ENCODE results near the gene CYSTM1.

The CYSTM1 gene

DNA sequence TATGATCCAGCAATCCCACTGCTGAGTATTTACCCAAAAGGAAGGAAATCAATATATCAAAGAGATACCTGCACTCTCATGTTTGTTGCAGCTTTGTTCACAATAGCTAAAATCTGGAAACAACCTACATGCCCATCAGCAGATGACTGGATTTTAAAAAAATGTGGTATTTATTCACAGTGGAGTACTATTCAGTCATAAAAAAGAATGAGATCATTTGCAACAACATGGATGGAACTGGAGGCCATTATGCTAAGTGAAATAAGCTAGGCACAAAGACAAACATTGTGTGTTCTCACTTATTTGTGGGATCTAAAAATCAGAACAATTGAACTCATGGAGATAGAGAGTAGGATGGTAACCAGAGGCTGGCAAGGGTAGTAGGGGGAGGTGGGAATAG is 33.1 kb downstream of the CYSTM1 start:
- no peak for DNase-seq (ENCODE audit: low read depth in 3 of 3)

DNA sequence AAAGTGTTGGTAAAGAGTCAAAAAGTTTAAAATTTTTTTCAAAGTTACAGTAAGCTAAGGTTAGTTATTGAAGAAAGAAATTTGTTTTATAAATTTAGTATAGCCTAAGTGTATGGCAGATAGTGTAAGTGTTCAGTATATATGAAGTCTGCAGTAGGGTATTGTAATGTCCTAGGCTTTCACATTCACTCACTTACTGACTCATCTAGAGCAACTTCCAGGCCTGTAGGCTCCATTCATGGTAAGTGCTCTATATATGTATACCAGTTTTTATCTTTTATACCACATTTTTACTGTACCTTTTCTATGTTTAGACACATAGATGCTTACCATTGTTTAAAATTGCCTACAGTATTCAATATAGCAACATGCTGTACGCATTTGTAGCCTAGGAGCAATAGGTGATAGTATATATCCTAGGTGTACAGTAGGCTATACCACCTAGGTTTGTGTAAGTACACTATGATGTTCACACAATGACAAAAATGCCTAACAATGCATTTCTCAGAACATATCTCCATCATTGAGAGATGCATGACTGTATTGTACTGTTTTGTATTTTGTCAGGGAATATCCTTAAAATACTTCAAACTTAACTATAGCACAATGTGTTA is 38.5 kb downstream of the CYSTM1 start:
- DNase-seq (ENCODE audit: low read depth in 3 of 3) = no peak

DNA sequence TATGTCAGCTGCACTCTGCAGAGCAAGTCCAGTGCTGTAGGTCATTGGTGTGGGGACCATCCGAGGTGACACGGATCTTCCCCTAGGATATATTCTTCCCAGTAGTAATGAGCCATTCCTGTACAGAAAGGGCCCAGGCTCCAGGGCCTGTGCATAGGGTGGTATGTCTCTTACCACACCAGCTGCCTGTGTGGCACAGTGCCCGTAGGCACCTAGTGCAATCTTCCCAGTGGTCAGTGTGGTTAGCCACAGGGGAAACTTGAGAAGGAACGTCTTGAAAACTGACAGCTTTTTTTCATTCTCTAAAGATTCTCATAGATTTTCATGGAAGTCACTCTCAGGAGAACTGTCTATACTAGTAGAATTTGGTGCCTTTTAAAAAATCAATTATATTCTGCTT is 39.8 kb downstream of the CYSTM1 start:
- no peak for DNase-seq (ENCODE audit: low read depth in 3 of 3)

DNA sequence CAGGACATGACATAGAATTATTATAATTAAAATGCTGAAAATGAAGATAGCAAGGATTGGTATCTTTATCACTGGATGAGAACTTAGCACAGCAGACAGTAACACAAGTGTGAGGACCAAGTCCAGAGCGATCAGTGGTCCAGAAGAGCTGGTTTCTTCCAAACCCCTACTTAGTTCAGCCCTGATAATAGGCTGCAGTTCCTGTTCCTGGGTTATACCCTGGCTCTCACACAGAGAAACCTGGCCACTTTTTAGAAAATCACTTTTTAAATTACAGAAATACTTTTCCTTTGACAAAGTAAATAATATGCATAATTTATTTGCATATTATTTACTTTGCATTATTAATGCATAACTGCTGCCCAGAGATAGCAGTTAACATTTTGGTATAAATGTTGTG is 40.3 kb downstream of the CYSTM1 start:
- DNase-seq (ENCODE audit: low read depth in 3 of 3) = no peak

DNA sequence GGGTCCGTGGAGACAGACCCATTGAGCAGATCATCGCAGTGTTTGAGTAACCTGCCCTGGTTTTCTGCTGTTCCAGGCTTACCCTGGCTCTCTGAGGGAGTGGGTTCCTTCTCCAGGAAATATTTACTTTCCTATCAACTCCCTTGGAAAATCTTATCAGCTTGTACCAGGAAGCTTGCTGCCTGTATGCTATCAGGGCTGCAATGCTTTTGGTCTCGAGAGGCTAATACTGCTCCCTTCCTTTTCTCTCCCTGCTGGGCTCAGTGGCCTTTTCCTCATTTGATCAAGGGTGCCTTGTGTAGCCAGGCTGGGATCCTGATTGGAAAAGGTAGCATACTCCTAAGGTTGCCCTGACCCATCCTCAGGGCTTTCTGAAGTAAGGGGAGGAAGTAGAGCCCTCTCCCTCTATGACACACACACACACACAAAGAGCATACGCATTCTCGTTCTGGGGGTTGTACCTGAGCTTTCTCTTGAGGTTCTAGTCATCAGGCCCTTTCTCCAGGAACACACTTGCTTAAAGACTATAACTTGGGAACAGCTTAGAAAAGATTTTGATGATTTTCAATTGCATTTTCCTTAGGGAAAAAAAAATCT is 41.6 kb downstream of the CYSTM1 start:
- no peak for DNase-seq (ENCODE audit: low read depth in 3 of 3)

DNA sequence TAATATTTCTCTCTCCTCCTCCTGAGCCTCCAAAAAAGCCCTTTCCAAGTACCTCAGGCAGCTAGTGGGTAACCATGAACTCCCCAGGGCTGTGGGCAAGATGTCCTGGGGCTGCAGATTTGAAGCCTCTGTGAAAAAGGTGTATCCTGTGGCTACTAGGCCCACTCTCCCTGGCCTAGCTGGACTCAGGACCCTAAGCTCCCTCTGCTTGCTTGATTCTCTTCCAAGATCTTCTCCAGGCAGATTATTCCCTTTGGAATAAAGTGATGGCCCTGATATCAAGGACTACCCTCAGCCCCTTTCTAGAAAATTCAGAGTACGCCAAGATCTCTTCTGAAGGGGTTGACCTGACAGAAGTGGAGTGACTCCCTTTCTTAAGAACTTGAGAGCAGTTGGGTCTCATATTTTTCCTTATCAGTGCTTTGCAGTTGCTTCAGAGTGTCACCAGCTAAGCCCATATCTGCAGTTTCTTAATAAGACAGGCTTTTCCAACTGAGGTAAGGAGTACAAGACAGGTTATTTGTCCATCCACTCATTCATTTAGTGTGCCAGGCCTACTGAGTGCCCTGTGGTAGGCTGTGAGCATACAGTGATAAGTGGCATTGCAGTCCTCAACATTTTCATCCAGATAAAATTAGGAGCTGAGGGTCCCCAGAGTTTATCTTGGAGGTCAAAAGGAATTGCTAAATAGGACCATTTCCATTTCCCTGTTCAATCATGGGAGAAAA is 42.5 kb downstream of the CYSTM1 start:
- DNase-seq (ENCODE audit: low read depth in 3 of 3) = no peak

DNA sequence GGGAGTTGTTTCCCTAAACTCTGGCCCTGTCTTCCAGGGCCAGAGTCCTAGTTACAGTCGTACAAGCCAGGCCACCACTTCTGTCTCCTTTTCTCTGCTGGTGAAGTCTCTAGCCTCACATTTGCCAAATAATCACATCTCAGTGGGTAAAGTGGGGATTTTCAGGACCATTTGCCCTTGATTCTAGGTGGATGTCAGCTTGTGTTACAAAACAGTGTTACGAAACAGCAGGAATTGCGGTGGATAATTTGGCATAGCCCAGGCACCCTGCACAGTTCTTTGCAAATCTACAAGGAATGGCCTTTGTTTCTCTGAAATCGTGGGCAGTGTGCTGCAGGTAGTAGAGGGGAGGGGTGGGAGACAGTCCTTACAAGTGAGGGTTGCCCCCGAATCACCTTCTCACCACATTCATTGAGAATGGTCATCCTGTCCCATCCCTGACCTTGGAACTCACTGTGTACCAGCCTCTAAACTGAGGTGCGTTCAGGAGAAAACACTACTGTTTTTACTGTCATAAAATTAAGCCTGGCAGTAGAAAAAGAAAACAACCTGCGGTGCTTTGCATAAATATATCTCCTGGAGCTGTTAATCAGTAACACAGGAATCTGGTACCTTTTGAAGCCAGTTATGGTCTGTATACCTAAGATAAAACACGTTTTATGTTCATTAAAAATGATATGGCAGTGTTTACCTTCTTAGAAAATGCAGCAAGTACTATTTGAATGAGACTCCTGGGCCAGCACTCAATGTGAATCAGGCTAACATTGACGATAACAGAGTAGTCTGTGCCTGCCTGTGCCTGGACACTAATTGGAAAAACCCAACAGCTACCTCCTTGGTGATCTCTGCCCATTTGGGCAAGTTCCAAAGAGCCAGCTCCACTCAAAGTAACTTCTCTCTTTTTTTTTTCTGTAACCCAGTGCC is 44.3 kb downstream of the CYSTM1 start:
- no peak for DNase-seq (ENCODE audit: low read depth in 3 of 3)

DNA sequence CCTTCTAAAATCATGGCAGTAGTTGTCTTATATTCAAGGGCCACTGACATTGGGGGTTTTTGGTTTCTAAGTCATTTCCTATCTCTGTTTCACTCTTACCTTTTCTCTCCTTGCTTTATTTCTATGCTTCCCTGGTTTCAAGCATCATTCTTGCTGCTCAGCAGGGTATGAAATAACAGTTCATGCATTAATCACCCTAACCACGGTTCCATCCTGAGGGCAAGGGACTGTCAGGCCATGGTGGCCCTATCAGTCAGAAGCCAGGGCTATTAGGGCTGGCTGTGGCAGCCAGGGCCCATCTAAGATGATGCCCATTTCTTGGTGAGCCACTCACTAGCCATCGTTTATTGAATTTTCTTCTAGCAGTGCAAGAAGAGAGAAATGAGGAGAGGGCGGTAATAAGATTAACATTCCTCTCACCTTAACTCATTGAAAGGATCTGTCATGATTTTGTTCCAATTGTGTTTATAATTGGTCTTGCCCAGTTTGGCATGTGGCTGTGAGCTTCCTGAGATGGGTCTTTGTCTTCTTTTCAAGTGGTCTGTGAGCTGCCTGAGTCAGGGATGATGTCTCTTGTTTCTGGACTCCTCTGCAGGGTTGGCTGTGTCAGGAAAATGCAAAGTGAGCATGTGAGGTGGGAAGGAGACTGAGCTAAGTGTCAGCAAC is 45.2 kb downstream of the CYSTM1 start:
- no peak for DNase-seq (ENCODE audit: low read depth in 3 of 3)

DNA sequence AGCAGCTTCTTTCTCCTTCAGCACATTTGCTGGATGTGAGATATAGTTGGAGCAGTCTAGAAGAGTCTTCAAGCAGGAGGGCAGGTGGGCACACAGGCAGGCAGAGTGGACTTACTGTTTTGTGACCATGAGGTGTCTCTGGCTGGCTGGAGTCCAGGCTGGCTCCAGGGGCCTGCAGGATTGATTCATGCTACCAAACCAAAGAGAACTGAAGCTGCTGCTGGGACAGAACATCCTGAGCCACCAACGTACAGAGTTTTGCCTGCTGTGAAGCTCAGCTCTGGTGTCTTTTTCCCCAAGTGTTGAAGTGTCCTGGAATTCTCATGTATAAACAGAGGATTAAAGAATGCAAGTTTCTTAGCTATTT is 45.7 kb downstream of the CYSTM1 start:
- no peak for DNase-seq (ENCODE audit: low read depth in 3 of 3)

DNA sequence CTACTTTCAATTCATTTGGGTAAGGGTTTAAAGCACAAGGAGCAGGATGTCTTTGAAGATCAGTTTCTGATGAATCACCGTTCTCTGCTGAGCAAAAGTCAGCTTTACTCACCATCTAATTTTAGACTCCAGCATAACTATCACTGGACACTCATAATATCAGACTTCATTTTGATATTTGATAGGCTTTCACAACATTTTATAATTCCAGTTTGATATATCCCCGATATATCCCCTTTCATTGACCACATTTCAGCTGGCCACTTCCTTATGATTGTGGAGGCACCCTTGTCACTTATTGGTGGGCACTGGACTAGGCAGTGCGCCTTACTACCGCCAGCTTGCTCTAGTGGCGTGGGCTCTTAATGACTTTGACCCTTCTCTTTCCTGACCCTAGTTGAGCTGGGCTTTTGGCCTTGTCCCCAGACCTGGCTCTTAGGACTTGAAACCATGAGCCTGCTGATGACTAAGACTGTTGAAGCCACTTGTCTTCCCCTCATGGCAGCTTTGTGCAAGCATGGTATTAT is 46.8 kb downstream of the CYSTM1 start:
- DNase-seq (ENCODE audit: low read depth in 3 of 3) = no peak

DNA sequence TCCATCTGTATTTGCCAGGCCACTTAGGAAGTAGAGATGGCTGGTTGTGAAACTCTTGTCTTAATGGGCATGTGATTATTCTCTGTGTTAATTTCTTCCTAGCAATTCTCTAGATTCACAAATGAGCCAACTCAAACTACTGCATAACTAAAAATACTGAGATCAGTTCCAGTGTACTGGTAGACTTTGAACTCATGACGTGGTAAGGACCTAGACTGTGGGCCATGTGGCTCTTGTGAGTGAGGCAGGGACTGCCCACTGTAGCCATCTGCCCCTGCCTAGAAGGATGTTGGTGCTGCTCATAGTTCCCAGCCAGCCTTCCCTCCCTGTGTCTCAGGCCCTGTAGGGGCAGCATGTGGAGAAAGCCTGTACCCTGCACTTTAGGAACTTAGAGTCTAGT is 47.4 kb downstream of the CYSTM1 start:
- DNase-seq (ENCODE audit: low read depth in 3 of 3) = no peak

DNA sequence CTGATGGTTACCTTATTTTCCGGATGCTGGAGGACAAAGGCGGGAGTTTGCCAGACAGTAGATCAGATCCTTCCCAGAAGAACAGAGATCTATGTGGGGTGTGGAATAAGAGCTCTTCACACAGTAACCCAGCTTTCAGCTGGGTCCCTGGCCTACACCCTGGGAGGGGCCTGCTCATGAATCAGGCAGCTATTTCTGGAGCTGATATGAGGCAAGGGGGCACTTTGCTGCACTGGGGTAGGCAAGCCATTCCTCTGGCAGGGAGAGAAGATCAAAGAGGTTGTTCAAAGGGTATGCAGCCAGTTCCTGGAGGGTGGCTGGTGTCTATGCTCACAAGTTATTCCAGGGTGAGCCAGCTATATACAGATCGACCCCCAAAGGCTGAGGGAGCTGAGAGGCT is 48.6 kb downstream of the CYSTM1 start:
- no peak for DNase-seq (ENCODE audit: low read depth in 3 of 3)

DNA sequence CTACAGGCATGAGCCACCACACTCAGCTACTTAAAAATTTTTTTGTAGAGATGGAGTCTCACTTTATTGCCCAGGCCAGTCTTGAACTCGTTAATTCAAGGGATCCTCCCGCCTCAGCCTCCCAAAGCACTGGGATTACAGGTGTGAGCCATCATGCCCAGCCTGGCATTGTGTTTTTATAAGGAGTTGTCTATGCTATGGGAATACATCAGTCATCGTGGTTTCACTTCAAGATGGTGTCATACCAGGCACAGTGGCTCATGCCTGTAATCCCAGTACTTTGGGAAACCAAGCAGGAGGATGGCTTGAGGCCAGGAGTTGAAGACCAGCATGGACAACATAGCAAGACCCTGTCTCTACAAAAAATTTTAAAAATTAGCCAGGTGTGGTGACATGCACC is 49.7 kb downstream of the CYSTM1 start:
- no peak for DNase-seq (ENCODE audit: low read depth in 3 of 3)

DNA sequence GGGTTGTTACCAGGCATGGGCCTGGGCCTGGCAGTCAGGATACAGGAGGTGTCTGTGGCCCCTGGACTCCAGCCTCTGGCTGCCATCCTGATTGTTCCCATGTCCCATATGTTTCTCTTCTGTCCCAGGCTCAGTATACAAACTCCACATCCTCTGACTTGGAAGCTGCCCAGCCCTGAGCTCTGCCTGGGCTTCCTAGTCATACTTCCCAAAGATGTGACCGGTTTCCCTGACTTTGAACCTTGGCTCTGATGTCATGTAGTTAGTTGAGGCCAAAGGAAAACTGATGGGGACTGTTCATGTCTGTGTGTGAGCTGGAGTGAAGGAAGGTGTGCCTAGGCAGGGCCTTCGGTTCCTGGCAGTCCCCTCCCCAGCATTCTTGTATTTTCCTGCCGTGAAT is 50.4 kb downstream of the CYSTM1 start:
- DNase-seq (ENCODE audit: low read depth in 3 of 3) = no peak

DNA sequence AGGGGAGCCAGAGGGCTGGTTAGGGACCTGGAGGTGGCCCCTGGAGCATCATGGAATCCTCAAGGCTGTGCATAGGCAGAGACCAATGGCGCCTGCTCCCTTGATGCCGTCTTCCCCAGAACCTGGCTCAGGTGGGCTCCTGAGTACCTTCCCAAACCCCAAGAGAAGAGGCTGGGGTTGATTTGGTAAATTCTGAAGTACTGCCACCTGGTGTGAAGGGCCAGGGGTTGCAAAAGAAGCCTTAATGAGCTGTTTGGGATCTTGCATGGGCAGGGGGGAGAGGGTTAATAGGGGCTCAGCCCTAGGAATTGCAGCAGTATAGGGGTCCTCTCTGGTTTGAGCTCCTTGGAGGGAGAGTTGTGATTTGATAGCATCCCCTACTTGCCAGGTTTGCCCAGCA is 52.1 kb downstream of the CYSTM1 start:
- DNase-seq (ENCODE audit: low read depth in 3 of 3) = no peak

DNA sequence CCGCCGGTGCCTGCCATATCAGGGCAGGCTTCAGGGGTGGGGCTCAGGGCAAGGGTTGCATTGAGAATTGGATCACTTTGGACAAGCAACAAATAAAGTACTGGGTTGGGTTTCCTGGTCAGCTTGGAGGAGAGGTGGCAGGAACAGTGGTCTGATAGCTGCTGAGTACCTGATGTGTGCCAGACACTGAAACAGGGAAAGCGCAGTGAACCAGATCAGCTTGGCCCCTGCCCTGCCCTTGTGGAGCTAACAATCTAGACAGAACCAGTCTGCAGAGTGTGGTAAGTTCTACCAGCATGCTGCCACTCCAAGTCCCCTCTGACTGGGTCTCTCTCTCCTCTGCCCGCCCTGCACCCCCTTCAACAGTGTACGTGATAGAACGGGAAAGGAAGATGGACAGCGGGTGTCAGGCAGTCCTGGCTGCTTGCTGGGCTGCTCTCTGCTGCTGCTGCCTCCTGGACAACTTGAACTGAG is 53.4 kb downstream of the CYSTM1 start:
- DNase-seq (ENCODE audit: low read depth in 3 of 3) = no peak

DNA sequence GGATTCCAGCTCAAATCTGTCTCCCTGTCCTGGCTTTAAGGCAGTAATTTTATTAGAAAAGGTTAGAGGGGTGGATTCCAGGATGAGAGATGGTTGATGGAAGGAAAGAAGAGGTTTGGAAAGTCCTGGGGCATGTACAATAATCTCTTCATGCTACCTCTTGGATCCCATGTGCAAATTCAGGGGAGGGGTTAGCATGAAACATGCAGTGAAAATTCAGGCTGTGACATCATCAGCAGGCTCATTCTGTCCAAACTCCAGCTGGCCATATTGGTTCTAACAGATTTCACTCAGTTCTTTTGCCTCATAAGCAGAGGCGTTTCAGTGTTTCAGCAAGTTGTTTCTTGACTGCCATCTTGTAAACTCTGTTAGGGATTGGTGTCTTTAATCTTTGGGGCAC is 55.4 kb downstream of the CYSTM1 start:
- DNase-seq (ENCODE audit: low read depth in 3 of 3) = no peak

DNA sequence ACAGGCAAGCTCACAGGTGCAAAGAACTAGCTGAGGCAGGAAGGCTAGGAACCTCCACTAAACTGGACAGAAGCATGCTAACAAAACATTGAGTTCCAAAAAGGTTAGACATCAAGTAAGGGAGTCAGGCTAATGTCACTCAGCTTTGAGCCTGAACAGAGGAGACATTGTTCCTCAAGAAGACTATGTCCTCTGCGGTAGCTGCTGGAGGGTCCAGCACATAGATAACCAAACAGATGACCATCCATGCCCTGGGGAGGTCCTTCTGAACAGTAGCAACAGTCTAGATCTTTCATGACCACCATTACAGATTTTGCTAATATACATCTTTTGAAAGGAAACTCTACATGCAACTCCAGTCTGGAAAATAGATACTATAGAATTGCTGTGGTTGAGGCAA is 57.7 kb downstream of the CYSTM1 start:
- no peak for DNase-seq (ENCODE audit: low read depth in 3 of 3)

DNA sequence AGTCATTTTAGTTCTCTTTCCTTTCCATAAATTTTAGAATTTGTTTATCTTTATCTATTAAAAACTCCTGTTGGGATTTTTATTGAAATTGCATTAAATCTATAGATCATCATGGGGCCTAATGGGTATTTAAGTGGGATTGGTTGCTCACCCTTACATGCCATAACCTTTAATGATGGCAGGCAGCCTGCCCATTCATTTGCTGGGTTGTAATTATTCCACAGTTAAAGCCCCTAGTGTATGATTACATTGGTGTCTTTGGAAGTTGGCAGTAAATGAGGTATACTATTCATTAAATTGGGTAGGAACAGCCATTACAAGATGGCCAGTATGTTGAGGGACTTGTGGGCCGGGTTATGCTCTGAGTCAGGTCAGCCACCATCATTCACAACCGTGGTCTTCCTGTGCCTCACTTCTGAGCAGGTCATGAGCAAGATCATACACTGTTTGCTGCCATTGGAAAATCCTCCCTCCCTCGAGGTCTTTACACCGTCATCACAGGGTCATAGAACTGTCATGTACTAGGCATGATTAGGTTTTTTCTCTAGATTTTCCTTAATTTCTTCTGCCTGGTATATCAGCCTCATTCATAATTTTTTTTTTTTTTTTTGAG is 59.5 kb downstream of the CYSTM1 start:
- no peak for DNase-seq (ENCODE audit: low read depth in 3 of 3)

DNA sequence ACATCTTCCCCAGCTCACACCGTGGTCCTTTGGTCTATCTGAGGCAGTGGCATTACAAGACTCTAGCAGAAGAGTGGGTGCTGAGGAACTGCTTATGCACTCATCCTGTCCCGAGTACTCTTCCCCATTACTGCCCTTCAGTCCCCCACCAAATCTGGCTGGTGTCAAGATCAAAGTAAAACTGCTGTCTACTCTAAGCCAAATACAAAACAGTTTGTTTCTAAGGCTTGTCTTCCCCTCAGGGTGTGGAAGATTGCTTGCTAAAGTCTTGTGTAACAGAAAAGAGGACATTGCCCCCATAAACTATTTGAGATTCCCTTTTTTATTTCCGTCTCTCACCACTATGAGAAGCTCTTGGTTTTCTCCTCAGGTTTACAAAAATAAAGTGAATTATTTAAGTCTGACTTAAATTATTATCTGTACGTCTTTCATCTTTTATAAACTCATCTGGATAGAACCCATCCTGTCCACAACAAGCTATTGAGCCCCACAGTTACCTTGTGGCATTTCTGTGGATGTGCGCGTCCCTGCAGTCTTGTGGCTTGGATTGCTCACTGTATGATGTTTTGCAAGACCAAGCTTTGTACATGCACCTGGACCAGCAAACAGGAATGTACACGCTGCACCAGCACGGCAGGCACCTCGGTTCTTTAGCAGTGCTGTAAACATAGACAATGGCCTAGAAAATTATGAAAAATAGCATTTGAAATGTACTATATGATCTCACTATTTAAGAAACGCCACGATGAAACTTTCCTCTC is 61.0 kb downstream of the CYSTM1 start:
- no peak for DNase-seq (ENCODE audit: low read depth in 3 of 3)
